Effector CD4-positive, alpha-beta T cell (primary cell): ENCODE data around the gene MAP3K7.
A peak's percentile ranks its signal among the peaks of the same experiment; 100 is the strongest.

Experiments used
- DNase-seq: peaks from one replicate; pipeline ENCODE4 v3.0.0-alpha.2; 2020
- total RNA-seq: gene quantifications from one replicate; lab custom pipeline; 2026; lab: John Stamatoyannopoulos, UW

MAP3K7 gene
- 59.8 reads per million, percentile 72 among the genes with 10 or more reads in this experiment for total RNA-seq

DNA sequence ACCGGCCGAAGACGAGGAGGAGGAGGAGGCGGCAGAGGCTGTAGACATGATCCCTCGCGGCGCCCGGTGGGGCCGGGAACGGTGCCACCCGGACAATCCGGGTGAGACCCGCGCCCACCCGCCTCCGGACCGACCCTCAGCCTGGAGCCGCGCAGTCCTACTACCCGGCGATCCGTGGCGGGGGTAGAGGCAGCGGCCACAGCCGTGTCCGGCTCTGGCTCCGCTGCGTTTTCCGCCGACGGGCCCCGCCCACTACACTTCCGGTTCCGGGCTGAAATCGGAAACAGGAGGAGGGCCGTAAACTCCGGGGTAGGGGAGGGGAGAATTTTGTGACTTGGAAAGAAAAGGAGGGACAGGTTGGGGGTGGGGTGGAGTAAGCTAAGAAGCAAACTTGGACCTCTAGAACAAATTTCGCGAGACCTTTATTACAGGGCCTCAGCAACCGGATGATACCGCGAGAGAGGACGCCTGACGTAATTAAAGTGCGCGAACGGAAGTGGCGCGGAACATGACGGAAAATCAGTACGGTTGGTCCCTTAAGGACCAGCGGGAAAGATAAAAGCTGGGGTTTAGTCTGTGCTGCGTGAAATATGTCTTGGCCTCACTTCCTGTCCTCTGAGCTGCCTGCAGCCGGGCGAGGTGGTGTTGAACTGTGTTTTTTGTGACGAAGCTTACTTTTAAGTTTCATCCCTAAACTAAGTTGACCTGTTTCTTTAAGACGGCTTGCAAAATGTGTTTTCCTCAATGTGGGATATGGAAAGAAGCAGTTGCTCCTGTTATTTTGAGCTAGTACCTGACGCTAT is at the start of gene MAP3K7:
Gene MAP3K7 (minus strand): TSS at position 237 of the 803 bp plus-strand sequence. CDS start 189 bp downstream, at position 48.
- peak; percentile 88 for DNase-seq

DNA sequence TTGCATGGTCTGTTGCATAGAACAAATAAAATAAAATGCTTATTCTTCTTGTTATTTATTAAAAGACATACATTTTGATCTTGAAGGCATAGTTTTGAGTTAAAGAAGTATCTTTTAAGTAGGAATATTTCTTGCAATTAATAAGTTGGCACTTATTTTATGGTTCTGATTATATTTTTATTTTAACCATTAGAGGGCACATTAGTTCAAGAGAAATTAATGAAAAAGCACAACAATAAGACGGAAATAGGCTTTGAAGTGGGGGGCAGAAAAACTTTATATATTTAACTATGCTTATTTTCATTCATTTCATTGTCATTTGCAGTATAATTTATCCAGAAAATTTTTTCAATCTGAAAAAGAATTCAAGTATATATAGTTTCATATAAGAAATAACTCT is 44.2 kb upstream of the MAP3K7 start:
- DNase-seq, result no peak

DNA sequence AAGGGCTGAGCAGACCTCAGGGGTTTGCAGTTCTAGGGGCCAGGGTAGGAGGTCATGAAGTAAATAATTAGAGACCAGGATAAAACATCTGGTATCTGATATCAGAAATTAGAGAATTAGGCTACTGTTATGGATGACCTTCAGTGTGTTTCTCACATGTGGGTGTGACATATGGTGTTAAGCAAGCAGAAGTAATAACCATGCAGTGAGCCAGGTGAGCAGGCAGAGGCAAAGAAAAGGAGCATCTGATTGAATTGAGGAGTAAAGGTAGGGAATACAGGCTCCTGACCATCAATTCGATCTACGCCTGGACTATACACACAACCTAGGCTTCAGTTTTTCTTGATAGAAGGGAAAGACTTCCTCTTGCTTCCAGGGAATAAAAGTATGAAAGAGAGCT is 34.7 kb upstream of the MAP3K7 start:
- no peak for DNase-seq

DNA sequence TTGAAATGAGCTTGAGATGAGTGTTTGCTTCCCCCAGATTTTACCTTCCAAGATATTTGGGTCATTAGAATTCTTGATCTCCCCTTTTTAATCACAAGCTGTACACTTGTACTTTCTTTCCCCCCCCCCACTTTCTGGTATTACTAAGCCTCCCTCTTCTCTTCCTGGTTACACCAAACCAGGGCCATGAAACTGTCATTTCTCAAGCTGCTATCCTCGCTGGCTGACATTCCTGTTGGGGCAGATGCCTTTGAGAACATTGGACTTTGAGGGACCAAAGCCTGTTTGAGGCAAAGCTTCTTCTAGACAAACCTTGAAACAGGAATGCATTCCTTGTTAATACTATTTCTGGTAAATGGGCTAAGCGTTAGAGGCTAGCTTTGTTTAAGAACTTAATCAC is 32.3 kb upstream of the MAP3K7 start:
- DNase-seq, result no peak

DNA sequence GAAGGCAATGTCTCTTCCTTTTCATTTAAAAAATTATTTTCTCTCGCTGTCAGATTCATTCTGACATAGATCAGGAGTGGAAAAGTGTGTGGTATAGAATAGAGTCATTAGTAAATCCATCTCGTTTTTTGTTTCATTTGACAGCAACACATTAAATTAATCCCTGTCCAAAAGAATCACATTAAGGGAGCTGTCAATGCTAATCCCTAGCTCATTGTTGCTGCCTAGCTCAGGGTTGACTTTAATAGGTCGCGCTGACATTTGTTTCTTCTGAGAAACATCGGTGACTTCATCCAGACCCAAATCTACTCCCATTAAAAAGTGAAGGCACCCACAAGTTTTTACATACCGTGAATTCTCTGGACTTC is 25.4 kb upstream of the MAP3K7 start:
- no peak for DNase-seq

DNA sequence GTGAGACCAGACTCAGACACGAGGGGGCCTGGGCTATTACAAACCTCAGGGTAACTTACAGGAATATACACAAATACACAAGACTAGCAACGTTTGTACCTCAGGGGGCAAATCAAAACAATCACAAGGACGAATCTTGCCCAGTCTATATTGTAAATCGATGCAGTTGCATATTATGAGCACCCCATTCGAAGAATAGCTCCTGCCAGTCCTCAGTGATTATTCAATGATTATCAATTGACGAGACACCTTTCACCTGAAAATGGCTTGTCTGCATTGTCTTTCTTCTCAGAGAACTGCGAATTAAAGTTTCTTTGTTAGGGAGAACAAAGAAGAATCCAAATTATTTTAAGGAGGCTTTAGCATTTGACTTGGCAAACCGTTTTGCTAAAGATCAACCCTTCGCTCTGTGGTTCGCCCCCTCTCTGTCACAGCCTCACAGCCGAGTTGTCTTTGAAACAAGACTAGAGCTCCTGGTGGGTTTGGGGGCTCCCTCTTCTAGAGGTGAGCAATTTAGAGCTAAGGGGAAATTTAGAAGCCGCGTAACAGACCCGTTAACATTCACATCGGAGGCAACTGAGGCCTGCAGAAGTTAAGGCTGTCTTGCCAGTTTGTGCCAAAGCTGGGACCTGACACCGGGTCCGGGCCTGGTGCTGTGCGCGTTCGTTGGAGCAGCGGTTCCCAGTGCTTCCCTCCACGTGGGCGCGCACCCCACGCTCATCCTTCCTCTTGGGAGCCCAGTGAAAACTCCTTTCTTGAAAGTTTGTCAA is 24.9 kb upstream of the MAP3K7 start:
- no peak for DNase-seq

DNA sequence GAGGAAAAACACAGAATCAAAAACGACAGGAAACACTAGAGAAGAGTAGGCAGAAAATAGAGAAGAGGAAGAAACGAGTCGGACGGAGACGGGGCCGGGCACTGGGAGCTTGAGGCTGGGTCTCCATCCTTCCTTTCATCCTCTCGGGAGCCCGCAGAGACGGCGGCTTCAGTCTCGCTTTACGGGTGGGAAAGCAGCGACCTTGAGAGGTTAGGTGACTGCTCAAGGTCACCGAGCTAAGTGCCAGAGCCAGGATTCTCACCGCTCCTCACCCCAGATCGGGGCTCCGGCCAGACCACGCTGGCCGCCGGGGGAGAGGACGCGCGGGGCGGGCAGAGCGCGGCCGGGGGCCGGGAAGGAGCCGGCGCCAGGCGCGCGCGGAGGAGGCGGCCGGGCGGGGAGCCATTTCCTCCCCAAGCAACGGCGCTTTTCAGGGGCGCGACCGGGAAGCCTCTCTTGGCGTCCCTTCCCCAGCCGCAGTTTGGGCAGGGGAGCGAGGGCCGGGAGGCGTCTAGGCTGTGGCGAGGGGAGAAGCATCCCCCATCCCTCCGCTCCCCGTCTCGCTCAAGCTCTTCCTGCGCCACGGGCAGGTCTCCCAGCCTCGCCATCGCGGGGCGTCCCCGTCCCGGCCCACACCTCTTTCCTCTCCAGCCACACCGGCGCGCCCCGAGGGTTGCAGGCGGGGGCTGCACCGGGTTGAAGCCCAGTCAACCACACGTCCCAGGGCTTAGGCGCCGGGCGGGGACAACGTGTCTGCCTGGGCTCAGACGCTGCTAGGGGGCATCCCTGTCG is 24.1 kb upstream of the MAP3K7 start:
- DNase-seq, result no peak

DNA sequence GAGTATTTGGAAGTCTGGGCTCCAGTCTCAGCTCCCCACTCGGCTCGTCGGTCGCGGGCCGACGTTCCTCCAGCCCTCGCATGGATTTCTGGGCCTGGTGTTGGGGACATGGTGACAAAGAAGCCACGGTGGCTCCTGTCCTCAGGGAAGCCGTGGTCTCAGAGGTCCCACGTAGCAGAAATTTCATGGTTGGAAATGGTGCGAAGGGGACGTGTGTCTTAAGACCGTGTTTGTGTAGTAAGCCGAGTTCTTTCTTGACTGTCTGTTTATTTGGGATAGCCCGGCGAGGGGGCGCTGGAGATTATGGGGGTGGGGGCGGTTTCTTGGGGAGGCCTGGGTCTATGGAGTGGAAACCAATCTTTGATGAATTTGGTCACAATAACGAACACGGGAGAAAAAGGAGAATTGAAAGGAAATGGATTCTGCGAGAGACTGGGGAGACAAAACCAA is 23.5 kb upstream of the MAP3K7 start:
- DNase-seq, result no peak

DNA sequence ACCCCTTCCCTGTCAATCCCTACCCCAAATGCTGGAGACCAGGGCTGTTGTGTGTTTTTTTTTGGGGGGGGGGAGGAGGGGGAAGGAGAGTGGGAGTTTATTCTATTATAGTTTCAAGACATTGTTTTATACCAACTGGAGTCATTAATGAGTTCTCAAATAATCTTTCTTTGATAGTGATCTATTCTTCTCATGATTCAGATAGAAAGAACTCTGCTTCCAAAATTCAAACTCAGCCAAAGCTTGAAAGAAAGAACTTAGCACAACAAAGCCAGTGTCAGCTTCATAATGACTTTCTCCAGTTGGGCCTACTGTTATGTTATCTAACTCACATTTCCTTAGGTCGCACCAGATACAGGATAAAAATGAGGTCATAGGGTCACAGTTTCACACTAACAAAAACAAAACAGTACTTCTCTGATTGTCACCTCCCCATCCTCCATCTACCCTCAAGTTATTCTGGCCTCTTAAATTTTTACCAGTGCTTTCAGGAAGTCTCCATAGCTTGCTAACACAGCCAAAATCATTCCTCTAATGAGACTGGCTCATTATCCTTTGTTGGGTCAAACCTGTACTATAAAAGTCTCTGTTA is 19.0 kb upstream of the MAP3K7 start:
- DNase-seq, result no peak

DNA sequence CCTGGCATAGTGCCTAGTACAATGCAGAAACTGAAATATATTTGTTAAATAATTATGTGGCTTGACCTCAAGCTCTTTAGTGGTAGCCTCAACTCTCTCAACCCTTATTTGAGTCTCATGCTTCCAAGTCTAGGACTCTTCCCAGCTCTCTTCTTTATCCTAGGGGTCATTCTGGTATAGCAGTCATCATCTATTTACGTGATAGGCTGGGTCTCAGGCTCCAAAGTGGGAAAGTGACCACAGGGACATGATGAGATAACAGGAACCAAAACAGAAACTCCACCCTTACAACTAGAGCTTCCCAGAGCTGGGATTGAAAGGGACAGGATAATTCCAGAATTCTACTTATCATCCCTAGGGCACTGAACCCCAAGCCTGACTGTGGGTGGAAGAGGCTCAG is 17.7 kb upstream of the MAP3K7 start:
- DNase-seq, result no peak

DNA sequence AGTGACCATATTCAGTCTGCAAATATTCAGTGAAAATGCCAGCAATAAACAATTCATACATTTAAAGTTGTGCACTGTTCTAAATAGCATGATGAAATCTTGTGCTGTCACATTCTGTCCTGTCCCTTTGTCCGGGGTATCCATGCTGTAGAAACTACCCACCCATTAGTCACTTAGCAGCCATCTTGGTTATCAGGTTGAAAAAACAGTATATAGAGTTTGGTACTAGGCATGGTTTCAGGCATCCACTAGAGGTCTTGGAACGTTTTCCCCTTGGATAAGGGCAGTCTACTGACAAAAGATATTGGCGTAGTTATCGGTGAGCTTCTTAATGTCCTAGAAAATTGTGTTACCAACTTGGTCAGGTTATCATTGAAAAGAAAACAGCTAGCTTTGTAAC is 12.3 kb upstream of the MAP3K7 start:
- no peak for DNase-seq

DNA sequence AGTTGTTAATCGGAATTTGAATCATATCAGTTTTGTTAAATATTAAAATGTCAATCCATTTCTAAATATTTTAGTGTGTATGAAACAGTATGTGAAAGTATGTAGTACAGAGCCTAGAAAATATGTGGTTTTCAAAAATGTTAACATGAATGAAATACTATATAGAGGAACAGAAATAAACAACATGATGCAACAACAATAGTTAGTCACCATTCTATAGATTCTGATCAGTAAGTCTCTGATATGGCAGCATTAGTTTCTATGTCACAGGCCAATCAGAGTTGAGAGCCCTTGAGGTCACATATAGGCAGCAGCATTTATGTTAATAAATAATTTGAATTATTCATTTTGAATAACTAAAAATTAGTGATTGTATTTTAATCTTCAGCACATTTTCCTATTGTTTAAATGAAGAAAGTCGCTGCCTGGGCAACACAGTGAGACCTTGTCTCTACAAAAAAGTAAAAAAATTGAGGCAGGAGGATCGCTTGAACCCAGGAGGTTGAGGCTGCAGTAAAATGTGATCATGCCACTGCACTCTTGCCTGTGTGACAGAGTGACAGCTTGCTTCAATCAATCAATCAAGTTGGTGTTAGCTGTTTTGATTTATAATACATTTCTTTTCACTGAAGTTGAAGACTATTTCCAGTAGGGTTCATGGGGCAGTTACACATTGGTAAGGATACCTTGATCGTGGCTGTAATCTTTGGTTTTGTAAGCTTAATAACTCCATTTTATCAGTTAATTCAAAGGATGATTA is 11.5 kb upstream of the MAP3K7 start:
- DNase-seq, result no peak

DNA sequence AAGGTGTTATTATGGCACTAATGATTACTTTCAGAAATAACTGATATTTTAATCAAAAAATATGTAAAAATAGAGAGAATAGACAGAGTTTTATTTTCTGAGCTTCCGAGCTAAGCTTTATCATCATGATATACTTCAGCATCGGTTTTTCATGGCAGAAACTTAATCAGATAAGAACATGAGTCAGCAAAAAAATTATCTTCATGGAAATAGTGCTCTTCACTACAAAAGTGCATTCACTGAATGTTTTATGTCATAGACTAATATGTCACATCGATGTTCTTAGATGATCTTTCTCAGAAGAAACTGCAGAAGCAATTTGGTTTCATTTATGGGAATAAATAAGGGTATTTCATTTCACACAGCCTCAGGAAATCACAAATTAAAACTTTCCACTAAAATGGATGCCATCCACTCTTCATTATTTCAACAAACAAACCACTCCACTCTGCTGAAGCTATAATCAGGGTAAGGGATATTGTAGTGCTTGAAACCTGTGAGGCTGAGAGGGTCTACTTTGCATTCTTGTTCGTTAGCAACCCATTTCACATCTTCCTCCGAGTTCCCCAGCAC is 10.2 kb upstream of the MAP3K7 start:
- no peak for DNase-seq

DNA sequence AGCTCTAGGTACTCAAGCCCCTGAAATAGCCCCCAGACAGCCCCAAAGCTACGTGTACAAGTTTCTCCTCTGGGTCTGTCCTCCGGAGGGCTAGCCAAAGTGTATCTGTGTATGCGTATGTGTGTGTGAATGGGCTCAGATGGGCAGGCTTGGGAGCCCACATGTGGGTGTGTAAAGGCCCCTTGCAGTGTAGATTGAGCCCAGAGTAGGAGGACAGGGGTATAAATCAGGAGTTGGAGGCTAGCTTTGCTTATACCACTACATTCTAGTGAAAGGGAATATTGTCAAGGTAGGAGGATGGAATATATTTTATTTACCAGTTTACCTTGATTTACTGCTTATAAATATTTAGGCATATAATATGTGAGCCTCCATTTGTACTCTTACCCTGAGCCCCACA is 9.0 kb upstream of the MAP3K7 start:
- no peak for DNase-seq

DNA sequence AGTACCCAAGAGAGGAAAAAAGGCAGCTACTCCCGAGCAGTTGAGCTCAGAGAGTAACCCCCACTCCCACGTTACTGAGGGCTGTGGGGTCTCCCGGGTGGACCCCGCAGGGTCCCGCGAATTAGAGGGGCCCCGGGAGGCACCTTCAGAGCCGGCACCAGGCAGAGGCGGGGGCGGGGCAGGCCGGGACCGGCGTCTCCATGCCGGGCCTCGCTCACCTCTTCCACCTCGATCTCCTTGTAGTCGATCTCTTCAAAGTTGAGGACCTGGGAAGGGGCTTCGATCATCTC is 381 bp downstream of the MAP3K7 start:
- no peak for DNase-seq

DNA sequence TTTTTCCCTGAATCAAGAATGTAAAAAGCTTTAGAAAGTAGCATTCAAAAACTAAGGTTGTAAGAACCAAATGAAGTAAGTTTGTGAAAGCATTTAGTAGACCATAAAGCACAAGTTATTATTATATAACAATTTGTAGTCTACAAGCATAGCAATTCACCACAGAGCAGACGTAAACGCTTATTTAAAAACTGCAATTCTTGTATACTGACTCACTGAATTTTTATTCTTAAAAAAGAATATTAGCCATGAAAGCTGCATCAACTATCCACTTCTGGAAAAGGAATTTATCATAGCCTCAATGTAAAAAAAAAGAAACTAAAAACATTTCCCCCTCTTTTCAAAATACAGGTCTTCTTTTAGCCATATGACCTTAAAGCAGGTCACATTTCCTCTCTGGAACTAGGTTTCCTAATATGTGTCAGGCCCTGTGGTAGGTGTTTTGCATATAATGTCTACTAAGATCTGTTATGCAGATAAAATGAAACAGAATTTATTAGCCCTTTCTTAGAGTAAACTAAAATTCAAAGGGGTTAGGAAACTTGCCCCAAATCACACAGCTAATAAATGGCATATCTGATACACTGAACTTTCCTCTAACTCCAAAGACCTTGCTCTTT is 2.1 kb downstream of the MAP3K7 start:
- DNase-seq, result no peak

DNA sequence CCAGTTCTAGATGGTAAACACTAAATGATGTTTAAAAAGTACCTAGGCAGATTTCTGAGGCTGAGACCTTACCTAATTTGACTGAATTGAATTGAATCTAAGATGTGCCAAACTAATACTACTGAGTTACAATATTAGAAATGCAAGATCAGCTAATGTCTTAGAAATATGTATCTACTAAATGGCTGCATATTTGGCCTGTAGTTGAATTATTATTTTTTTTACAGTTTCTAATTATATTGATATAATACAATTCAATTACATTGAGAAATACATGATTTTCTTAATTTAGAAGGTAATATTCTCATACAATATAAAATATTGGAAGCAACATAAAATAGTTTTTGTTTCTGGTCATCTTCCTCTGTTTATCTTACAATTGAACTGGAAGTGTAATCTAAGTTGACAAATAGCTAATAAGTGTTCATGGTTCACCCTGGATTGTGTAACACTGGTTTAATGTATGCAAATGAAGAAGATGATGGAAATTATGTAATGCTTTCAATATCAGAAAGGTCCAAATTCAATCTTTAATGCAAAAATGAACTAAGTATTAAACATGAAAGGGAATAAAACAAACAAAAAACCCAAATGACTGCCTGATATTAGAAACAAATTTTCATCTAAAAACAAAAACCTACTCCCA is 2.9 kb downstream of the MAP3K7 start:
- DNase-seq, result no peak

DNA sequence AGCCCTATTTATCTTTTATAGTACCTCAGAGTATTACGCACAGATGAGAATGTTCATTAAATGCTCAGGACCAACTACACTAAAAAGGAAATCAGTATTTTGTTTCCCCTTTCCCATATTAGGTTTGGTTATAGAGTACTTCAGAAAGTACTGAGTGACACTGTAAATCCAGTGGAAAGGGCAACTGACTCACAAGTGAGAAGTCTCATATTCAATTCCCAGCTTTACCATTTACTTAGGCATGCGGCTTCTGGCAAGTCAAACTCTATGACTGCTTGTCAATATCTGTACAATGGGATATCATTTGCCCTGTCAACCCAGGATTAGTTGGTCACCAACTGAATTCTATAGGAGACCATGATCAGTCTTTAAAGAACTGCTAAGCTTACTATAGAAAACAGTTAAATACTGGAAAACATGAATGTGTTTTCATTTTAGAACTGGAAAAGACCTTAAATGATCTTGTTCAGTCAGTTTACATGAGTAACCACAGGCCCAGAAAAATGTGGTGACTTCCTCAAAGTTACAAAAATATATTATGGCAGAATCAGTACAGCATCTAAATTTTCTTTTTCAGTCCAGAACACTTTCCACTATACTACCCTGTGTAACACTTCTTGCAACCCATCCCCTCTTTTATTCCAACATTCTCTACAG is 3.6 kb downstream of the MAP3K7 start:
- DNase-seq, result no peak

DNA sequence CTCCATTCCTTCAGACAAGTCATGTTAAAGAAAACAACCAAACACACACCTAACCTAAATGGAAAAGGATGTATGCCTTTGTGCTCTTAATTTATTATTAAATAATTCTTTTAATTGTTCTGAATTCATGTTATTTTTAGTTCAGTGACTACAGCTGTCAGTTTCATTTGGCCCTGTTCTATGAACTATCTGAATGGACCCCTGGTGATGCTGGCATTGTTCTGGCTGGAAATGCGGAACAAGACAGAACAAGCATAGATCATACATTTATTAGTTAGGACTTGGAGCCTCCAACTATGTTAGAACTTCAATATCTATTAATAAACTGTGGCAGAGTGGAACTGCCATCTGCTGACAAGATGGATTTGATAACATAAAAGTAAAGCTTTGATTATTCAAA is 5.7 kb downstream of the MAP3K7 start:
- DNase-seq, result no peak

DNA sequence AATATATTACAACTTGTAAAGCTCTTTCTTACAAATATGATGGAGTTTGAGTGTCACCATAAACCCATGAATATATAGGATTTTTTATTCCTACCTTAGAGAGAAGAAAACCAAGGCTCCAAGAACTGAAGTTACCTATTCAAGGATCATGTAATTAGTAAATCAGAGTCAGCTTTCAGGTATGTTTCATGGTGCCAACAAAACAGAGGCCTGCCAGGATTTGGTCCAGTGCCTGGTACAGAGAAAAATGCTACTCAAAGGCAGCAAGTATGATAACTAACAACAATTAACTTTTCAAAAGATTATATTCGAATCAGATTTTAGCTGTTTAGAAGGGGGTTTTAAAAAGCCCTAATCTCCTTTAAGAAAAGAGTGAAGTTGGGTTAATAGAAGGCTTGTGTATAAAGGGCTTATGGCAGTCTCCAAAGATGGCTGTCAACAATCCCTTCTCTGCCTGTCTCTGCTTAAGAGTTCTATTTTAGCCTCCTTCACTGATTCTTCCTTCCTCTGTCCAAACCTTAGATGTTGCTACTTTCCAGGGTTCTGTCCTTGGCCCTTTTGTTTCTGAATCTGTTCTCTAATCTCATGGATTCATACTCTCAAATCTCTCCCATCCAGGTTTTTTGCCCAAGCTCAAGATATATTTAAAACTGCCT is 7.8 kb downstream of the MAP3K7 start:
- no peak for DNase-seq
